NCI-H2107 (cell line): ENCODE data around the gene SEL1L3.

Experiments
- DNase-seq: peaks from one replicate; lab custom pipeline; 2025; lab: John Stamatoyannopoulos, UW

The SEL1L3 gene

GRCh38 chr4:25847329-25847728 is 15.5 kb downstream of the SEL1L3 start:
- no peak for DNase-seq

GRCh38 chr4:25845841-25846653 is 16.7 kb downstream of the SEL1L3 start:
- DNase-seq = no peak

GRCh38 chr4:25844961-25845712 is 17.7 kb downstream of the SEL1L3 start:
- DNase-seq = no peak

GRCh38 chr4:25843340-25844097 is 19.3 kb downstream of the SEL1L3 start:
- DNase-seq = no peak

GRCh38 chr4:25842229-25842845 is 20.5 kb downstream of the SEL1L3 start:
- DNase-seq = no peak

- no peak for DNase-seq
These were observed 23.1 kb downstream of the SEL1L3 start for GRCh38 chr4:25839687-25840086.

- DNase-seq = no peak
These were observed 23.6 kb downstream of the SEL1L3 start for GRCh38 chr4:25839233-25839632.

GRCh38 chr4:25838526-25838925 is 24.3 kb downstream of the SEL1L3 start:
- DNase-seq = no peak

GRCh38 chr4:25837107-25837506 is 25.7 kb downstream of the SEL1L3 start:
- no peak for DNase-seq

GRCh38 chr4:25835384-25835783 is 27.4 kb downstream of the SEL1L3 start:
- DNase-seq = no peak

GRCh38 chr4:25834411-25835107 is 28.2 kb downstream of the SEL1L3 start:
- no peak for DNase-seq

GRCh38 chr4:25830548-25830947 is 32.2 kb downstream of the SEL1L3 start:
- DNase-seq = no peak

GRCh38 chr4:25827897-25828296 is 34.9 kb downstream of the SEL1L3 start:
- DNase-seq = no peak

- DNase-seq = no peak
These were observed 35.4 kb downstream of the SEL1L3 start for GRCh38 chr4:25827373-25827772.

GRCh38 chr4:25826074-25826752 is 36.6 kb downstream of the SEL1L3 start:
- no peak for DNase-seq

- no peak for DNase-seq
These were observed 39.2 kb downstream of the SEL1L3 start for GRCh38 chr4:25823632-25824031.

GRCh38 chr4:25821899-25822298 is 40.9 kb downstream of the SEL1L3 start:
- no peak for DNase-seq

- no peak for DNase-seq
These were observed 41.5 kb downstream of the SEL1L3 start for GRCh38 chr4:25821267-25821666.

- no peak for DNase-seq
These were observed 43.9 kb downstream of the SEL1L3 start for GRCh38 chr4:25818876-25819275.

GRCh38 chr4:25818371-25818871 is 44.4 kb downstream of the SEL1L3 start:
- DNase-seq = no peak
